ENCODE data around the gene TMEM236. TPM values are rescaled to one million over a fixed set of nuclear protein-coding genes. Genes with fewer than 3 reads are reported as not detected.
A peak's percentile ranks its signal among the peaks of the same experiment; 100 is the strongest.

The TMEM236 gene
- total RNA-seq, 4 donors from 2014 or later, result 0.34 to 1.2 (median 0.89) TPM

- Histone ChIP-seq H3K27ac (replicated peaks in 1 of 4) (no peak overlapping the region), H3K9me3 (no peaks in the 10 kb centered on the region), H3K36me3 (no peaks in the 10 kb centered on the region), H3K4me3 (no peak overlapping the region), H3K27me3 (no peaks in the 10 kb centered on the region), H3K4me1 (peaks cover 0 to 8% (median 2%) of the 10 kb centered on the region in 4 donors)
- DNase-seq (ENCODE audit: extremely low spot score), result no peak
- no peak for TF ChIP-seq POLR2A (IDR thresholded peaks at IDR 0.05; ENCODE audit: low read depth)
- TF ChIP-seq, protein P1, sequence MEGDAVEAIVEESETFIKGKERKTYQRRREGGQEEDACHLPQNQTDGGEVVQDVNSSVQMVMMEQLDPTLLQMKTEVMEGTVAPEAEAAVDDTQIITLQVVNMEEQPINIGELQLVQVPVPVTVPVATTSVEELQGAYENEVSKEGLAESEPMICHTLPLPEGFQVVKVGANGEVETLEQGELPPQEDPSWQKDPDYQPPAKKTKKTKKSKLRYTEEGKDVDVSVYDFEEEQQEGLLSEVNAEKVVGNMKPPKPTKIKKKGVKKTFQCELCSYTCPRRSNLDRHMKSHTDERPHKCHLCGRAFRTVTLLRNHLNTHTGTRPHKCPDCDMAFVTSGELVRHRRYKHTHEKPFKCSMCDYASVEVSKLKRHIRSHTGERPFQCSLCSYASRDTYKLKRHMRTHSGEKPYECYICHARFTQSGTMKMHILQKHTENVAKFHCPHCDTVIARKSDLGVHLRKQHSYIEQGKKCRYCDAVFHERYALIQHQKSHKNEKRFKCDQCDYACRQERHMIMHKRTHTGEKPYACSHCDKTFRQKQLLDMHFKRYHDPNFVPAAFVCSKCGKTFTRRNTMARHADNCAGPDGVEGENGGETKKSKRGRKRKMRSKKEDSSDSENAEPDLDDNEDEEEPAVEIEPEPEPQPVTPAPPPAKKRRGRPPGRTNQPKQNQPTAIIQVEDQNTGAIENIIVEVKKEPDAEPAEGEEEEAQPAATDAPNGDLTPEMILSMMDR (IDR thresholded peaks at IDR 0.05), result peak; percentile 52 to 58 (median 57)
- intact Hi-C loops (cut with DNase I), result loop anchor here (5.0 to 10.0 kb wide), 2 partner anchors 277 to 370 kb away; no protein-coding TSS in a partner anchor
- WGBS, result 68% methylated on average over 5 of the region's 5 CpGs
Observed at GRCh38 chr10:17847585-17848296, 95.7 kb downstream of the TMEM236 start.

DNA sequence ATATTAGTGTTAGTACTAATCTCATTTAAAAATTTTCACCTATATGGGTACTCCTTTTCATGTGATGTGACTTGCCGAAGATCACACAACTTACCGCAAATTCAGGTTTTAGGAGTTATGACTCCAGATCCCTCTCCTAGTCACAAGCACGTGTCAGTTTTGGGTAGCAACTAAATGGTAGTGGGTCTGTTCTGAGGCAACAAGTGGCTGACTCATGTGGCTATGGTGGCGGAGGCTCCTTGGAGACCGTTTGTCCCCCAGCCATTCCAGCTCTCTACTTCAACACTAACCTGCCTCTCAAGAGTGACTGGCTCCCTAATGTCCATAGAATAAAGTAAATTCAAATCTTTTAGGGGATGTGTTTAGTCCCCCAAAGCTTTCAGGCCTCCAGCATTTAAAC is 96.6 kb downstream of the TMEM236 start:
- intact Hi-C loops (cut with DNase I), result loop anchor here (5.0 to 10.0 kb wide), 2 partner anchors 276 to 369 kb away; no protein-coding TSS in a partner anchor
- Histone ChIP-seq H3K36me3 (no peaks in the 10 kb centered on the region), H3K27me3 (no peaks in the 10 kb centered on the region), H3K4me1 (peaks cover 0 to 8% (median 2%) of the 10 kb centered on the region in 4 donors), H3K27ac (replicated peaks in 1 of 4) (no peak overlapping the region), H3K9me3 (no peaks in the 10 kb centered on the region), H3K4me3 (no peak overlapping the region)
- TF ChIP-seq POLR2AphosphoS5 (IDR thresholded peaks at IDR 0.05) (no peak), POLR2A (IDR thresholded peaks at IDR 0.05; ENCODE audit: low read depth) (no peak), EP300 (IDR thresholded peaks at IDR 0.05) (no peak)
- TF ChIP-seq, protein P1 (IDR thresholded peaks at IDR 0.05), result no peak
- DNase-seq (ENCODE audit: extremely low spot score), result no peak
- 88% methylated on average over 5 of the region's 5 CpGs for WGBS

Small RNA genes lying within 50 kb of the gene (small RNA-seq; reads per million reads assigned to genes)
- 0.74 to 2.0 (median 1.00) reads per million in 3 donors for gene MIR511

Other genes starting within 250 kb of the TMEM236 start
- 10 to 100 TPM; 51.9 to 79.9 (median 71.2) TPM for gene HACD1, start 134.8 kb upstream of the TMEM236 start, total RNA-seq
- gene STAM, start 108.0 kb upstream of the TMEM236 start, total RNA-seq, result 10 to 100 TPM; 15.6 to 18.8 (median 17.4) TPM
- gene MRC1, start 57.1 kb downstream of the TMEM236 start, total RNA-seq, result 10 to 100 TPM; 21.9 to 69.6 (median 39.7) TPM
- gene SLC39A12, start 199.7 kb downstream of the TMEM236 start, total RNA-seq, result not detected